Neutrophil (primary cell): ENCODE measurements around the gene B3GAT3.
"Not testable (repeated sequence)": the region's sequence is repeated elsewhere in the genome, so short reads cannot be mapped to it uniquely, and the experiment has no call there.

Experiments
- H3K27ac ChIP-seq: fragments of 200-600 bp; sonication (generic); 2 replicates; pipeline ENCODE4 v1.5.1; 2016; ENCODE audit warnings: mild to moderate bottlenecking, moderate library complexity
- H3K27me3 ChIP-seq: fragments of 200-600 bp; sonication (generic); 2 replicates; pipeline ENCODE4 v1.6.0; 2016; ENCODE audit warnings: mild to moderate bottlenecking
- H3K36me3 ChIP-seq: fragments of 200-600 bp; sonication (generic); 2 replicates; pipeline ENCODE4 v1.5.1; 2017
- H3K4me1 ChIP-seq, 2 experiments: fragments of 200-600 bp in 1 of 2; sonication (generic) in 1 of 2; 1 replicate in 1 of 2; 2 replicates in 1 of 2; pipeline versions ENCODE4 v1.5.1 to v1.6.1; 2013 to 2016; ENCODE audit warnings: low read depth in 1 of 2, low read length in 1 of 2, mild to moderate bottlenecking in 1 of 2, moderate library complexity in 1 of 2; ENCODE audit not compliant: control insufficient read depth in 1 of 2, insufficient read depth in 1 of 2
- H3K4me3 ChIP-seq, 2 experiments: fragments of 200-600 bp in 1 of 2; sonication (generic) in 1 of 2; 1 replicate in 1 of 2; 2 replicates in 1 of 2; pipeline ENCODE4 v1.5.1; 2013 to 2016; ENCODE audit warnings: low read depth in 1 of 2, low read length in 1 of 2, mild to moderate bottlenecking in 1 of 2, moderate library complexity in 1 of 2
- H3K9me3 ChIP-seq: fragments of 200-600 bp; sonication (generic); 2 replicates; pipeline ENCODE4 v1.5.1; 2016
- TF ChIP-seq, protein P1 (sequence below): fragments of 200-600 bp; sonication (generic); IDR thresholded peaks from 2 replicates; pipeline ENCODE4 v1.5.1; 2016; ENCODE audit warnings: antibody characterized with exemption

The B3GAT3 gene

DNA sequence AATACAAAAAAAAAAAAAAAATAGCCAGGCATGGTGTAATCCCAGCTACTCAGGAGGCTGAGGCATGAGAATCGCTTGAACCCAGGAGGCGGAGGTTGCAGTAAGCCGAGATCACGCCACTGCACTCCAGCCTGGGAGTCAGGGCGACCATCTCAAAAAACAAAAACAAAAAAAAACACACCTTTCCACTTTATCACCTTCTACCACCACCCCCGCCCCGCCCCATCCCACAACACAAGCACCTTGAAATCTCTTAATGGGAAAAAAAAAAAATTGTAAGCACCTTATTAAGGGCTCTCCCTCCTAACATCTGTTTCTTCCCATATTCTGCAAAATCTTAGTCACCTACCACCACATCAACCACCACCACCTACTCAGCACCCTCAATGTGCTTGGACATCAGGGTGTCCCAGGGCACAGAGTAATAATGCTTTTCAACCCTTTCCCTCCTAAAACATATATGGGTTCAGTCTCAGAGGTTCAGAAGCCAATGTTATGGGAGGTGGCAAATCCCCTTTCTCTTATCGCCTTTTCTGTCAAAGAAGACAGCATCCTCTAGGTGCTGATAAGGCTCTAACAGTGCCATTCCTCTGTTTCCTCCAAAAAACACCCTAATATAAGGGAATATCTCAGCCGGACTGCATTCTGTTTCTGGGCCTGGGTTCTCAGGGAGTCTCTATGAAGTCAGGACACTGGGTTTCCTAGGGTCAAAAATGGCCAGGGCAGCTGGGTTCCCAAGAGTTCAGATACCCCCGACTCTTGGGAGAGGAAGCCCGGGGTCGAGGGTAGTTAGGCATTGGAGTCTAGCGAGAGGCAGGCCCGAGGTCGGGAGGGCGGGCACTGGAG is 30.6 kb upstream of the B3GAT3 start:
- Histone ChIP-seq H3K4me1 (peaks cover 9 to 22% of the 10 kb centered on the region in 2 experiments), H3K9me3 (no peaks in the 10 kb centered on the region), H3K27me3 (no peaks in the 10 kb centered on the region), H3K4me3 (peak overlapping the region; percentile 90 to 94), H3K36me3 (peaks cover 18% of the 10 kb centered on the region), H3K27ac (peak overlapping the region; percentile 88)
- TF ChIP-seq, protein P1, sequence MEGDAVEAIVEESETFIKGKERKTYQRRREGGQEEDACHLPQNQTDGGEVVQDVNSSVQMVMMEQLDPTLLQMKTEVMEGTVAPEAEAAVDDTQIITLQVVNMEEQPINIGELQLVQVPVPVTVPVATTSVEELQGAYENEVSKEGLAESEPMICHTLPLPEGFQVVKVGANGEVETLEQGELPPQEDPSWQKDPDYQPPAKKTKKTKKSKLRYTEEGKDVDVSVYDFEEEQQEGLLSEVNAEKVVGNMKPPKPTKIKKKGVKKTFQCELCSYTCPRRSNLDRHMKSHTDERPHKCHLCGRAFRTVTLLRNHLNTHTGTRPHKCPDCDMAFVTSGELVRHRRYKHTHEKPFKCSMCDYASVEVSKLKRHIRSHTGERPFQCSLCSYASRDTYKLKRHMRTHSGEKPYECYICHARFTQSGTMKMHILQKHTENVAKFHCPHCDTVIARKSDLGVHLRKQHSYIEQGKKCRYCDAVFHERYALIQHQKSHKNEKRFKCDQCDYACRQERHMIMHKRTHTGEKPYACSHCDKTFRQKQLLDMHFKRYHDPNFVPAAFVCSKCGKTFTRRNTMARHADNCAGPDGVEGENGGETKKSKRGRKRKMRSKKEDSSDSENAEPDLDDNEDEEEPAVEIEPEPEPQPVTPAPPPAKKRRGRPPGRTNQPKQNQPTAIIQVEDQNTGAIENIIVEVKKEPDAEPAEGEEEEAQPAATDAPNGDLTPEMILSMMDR = no peak

DNA sequence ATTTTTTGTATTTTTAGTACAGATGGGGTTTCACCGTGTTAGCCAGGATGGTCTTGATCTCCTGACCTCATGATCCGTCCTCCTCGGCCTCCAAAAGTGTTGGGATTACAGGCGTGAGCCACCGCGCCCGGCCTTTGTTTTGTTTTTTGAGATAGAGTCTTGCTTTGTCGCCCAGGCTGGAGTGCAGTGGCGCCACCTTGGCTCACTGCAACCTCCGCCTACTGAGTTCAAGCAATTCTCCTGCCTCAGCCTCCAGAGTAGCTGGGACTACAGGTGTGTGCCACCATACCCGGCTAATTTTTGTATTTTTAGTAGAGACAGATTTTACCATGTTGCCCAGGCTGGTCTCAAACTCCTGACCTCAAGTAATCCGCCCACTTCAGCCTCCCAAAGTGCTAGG is 28.5 kb upstream of the B3GAT3 start:
- not testable (repeated sequence) for H3K27ac ChIP-seq, H3K4me3 ChIP-seq, H3K9me3 ChIP-seq, H3K27me3 ChIP-seq
- Histone ChIP-seq H3K36me3 (peaks cover 18% of the 10 kb centered on the region), H3K4me1 (peaks cover 24 to 37% of the 10 kb centered on the region in 2 experiments)

DNA sequence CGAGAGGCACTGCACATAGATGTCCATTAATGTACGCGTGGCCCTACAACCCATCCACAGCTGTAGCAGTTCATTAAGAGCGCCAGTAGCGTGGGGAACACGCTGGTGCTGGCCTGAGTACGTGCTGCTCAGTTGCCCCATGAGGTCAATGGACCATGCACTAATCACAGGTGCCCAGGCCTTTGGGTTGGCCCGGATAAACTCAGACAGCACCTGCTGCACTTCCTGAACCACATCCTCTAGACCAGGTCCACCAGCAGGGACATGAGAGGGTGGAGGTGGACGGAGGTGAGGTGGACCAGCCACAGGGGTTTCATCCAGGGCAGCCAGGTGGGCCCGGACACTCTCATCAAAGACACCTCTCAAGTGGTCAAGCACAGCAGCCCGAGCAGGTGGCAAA is 27.7 kb upstream of the B3GAT3 start:
- Histone ChIP-seq H3K27me3 (no peaks in the 10 kb centered on the region), H3K4me3 (no peak overlapping the region), H3K9me3 (no peaks in the 10 kb centered on the region), H3K36me3 (peaks cover 18% of the 10 kb centered on the region), H3K4me1 (peaks cover 24 to 38% of the 10 kb centered on the region in 2 experiments), H3K27ac (no peak overlapping the region)
- TF ChIP-seq, protein P1 = no peak

- Histone ChIP-seq H3K4me3 (no peak overlapping the region), H3K9me3 (no peaks in the 10 kb centered on the region), H3K27me3 (no peaks in the 10 kb centered on the region), H3K36me3 (peaks cover 18% of the 10 kb centered on the region), H3K27ac (no peak overlapping the region), H3K4me1 (peaks cover 24 to 35% of the 10 kb centered on the region in 2 experiments)
- TF ChIP-seq, protein P1 = no peak
Observed at GRCh38 chr11:62648967-62649364, 27.2 kb upstream of the B3GAT3 start.

DNA sequence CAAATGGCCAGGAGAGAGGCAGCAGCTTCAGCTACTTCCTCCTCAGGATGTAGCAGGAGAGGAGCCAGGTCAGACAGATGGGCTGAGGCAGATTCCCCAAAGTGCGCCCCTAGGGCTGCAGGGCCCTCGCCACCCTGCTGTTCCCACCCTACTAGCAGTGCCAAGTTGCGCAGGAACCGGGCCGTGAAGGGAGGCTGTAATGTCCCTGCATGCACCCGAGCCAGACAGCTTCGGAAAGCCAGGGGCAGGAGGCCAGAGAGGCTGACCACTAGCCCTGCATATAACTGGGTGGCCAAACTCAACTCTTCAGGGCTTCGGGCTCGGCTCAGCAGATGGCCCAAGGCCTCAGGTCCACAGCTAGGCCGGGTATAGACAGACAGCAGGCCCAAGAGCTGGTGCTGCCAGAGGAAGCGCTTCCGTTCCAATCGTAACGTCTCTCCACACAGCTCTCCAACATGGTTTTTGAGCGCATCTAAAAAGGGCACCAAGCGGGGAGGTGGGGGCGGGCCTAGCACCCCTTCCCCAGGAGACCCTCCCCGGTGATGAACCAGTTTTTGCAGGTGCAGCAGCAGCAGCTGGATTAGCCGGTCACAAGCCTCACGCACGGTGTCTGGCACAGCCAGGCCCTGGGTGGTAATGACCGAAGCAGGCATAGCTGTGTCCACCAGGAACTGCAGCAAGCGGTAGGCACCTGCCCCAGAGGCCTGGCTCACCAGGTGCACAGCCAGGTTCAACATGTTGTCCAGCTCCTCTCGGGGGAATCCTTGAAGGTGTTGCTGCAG is 26.6 kb upstream of the B3GAT3 start:
- peaks cover 18% of the 10 kb centered on the region for H3K36me3 ChIP-seq

More for the DNA sequence above, 26.6 kb upstream of the B3GAT3 start:
- Histone ChIP-seq H3K9me3 (no peaks in the 10 kb centered on the region), H3K27ac (peak overlapping the region; percentile 77), H3K4me1 (peaks cover 24 to 31% of the 10 kb centered on the region in 2 experiments), H3K4me3 (no peak overlapping the region), H3K27me3 (no peaks in the 10 kb centered on the region)
- TF ChIP-seq, protein P1 = no peak
